Stimulated activated CD4-positive, alpha-beta T cell treated with anti-CD3 and anti-CD28 coated beads, TNF-alpha, amount 100 ng/mL, for 24 hours (primary cell): ENCODE measurements around the gene KIF13A.
"Not testable (repeated sequence)": the region's sequence is repeated elsewhere in the genome, so short reads cannot be mapped to it uniquely, and the experiment has no call there.

Experiments
- DNase-seq, 3 experiments: peaks; one replicate each; pipeline ENCODE4 v3.0.0-alpha.2; 2020; ENCODE audit warnings: low read depth in 3 of 3

Gene KIF13A

GRCh38 chr6:17846762-17847161, 140.7 kb downstream of the KIF13A start:
- DNase-seq, result no peak

DNA sequence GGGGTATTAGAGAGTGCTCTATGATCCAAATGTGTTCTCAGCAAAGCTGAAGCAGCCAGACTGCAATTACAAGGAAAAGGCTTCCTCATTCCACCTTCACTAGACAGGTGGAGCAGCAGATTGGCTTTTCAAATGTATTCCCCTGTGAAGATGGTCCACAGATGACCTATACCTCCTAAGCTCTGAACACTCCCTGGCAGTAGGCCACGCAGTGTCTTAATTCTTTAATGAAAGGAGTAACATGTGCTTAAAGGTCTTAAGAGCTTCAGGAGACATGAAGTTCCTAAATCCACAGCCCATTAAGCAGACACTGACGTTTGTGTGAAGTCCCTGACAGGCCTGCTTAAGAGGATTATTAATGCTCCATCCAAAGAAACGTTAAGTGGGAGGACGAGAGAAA, 141.8 kb downstream of the KIF13A start:
- no peak for DNase-seq

DNA sequence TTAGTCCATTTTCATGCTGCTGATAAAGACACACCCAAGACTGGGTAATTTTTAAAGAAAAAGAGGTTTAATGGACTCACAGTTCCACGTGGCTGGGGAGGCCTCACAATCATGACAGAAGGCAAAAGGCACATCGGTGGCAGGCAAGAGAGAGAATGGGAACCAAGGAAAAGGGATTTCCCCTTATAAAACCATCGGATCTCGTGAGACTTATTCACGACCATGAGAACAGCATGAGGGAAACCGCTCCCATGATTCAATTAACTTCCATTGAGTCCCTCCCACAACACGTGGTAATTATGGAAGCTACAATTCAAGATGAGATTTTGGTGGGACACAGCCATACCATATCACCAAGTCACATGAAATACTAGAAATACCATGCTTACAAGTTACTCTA, 142.5 kb downstream of the KIF13A start:
- not testable (repeated sequence) for DNase-seq

DNA sequence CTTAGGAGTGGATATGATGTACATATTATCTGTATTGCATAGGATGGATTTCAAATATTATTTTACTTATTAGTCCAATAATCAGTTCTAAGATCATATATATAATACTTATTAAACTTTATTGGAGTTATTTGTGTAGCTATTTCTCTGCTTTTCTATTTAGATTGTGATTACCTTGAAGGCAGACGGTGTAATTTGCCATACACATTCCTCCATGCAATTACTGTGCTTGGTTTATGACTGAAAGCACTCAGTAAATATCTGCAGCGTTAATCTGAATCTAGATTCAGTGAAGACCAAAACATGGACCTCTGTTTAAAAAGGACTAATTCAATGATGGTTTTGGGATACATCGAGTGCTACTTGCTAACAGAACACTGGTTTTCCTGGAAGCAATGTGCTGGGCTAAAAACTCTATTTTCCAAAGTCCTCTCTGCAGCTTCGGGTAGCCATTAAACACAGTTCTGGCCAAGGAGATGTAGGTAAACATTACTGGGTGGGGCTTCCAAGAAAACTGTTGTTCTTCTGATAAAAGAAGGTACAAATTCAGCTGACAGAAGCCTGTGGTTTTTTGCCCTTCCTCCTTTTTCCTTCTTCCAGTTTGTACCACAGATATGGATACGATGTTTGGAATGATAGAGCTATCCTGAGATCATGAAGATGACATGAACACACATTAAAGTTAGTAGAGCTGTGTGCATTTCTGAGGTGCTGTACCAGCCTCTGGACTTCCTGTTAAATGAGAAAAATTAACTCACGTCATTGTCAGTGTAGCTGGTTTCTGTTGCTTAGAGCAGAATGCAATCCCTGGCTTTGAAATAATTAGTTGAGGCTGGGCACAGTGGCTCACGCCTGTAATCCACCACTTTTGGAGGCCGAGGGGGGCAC, 144.3 kb downstream of the KIF13A start:
- DNase-seq, result no peak

- no peak for DNase-seq
These were observed 145.2 kb downstream of the KIF13A start for GRCh38 chr6:17842014-17842776.

DNA sequence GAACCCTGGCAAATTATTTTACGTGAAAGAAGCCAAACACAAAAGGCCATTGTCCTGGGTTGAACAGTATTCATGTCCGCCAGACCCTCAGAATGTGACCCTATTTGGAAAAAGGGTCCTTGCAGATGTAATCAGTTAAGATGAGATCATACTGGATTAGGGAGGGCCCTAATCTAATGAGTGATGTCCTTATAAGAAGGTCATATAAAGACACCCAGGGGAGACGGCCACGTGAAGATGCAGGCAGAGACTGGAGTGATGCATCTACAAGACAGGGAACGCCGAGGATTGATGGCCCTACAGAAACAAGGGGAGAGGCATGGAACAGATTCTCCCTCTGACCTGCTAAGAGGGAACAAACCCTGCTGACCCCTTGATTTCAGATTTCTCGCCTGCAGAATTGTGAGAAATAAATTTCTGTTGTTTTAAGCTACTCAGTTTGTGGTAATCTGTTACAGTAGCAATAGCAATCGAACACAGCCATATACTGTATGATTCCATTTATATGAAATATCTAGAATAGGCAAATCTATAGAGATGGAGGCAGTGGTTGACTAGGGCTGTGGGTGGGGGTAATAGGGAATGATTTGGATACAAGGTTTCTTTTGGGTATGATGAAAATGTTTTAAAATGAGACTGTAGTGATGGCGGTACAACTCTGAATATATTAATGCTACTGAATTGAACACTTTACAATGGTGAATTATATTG, 147.8 kb downstream of the KIF13A start:
- DNase-seq, result no peak

DNA sequence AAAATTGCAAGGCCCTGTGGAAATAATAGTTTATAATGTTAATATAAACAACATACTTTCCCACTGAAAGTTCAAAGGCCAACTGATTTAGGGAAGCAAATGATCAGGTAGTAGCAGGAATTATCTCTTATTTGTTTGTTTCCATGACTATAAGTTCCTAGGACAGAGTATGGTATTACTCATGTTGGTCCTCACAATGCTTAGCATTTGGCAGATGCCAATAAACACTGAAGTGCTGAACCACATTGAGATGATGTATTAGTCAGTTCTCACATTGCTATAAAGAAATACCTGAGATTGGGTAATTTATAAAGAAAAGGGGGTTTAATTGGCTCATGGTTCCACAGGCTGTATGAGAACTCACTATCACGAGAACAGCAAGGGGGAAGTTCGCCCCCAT, 151.1 kb downstream of the KIF13A start:
- DNase-seq, result no peak

GRCh38 chr6:17835784-17836183, 151.7 kb downstream of the KIF13A start:
- DNase-seq, result no peak

GRCh38 chr6:17831135-17831534, 156.3 kb downstream of the KIF13A start:
- DNase-seq, result no peak

GRCh38 chr6:17829905-17830304, 157.5 kb downstream of the KIF13A start:
- DNase-seq, result no peak

DNA sequence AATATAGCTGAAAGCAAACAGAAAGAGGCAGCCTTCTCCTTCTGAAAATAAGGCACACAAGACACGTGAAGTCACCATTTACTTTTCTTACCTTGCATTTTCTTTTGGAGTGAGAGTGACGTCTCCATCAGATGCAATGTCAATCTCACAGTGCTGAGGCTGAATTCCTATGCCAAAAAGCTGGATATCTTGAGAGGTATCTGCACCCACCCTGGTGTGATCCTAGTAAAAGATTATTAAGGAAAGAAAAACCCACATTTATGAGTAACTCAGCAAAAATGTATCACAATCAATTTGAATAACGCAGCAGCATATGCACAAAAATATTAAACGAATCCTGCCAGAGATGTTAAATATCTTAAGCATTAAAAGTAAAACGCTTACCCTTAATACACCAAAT, 159.3 kb downstream of the KIF13A start:
- DNase-seq, result no peak

DNA sequence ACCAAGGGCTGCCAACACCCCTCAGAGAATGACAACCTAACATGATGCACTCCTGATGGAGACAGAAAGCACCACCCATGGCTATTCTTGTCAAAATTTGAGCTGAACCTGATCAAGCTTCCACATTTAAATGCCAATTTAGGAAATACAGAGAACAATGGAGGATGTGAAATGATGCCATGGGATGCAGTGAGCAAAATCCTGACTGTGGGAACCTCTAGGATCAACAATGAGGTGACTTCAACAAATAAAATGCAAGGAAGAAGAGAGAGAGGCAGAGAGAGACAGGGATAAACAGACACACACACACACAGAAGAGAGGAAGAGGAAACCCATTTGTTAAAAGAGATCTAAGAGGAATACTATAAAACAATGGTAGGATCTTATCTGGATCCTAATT, 161.1 kb downstream of the KIF13A start:
- no peak for DNase-seq

DNA sequence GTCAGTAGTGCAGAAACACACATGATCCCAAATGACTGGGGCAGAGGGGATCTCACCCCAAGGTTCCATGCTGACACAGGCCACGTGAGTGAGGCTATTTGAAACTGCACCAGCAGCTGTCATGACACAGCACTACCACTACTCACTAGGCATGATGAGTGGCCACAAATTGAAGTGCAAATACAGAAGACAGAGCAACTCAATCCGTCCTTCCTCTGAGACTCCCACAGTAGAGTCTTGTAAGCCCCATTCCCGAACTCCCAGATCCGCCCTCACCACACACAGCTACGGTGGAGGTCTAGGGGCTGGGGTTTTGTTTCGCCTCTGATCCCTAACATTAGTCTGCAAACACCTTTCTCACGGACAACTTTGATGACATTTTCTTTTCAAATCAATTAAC, 167.4 kb downstream of the KIF13A start:
- no peak for DNase-seq

GRCh38 chr6:17817763-17818162, 169.7 kb downstream of the KIF13A start:
- no peak for DNase-seq

GRCh38 chr6:17816921-17817611, 170.4 kb downstream of the KIF13A start:
- DNase-seq, result no peak

DNA sequence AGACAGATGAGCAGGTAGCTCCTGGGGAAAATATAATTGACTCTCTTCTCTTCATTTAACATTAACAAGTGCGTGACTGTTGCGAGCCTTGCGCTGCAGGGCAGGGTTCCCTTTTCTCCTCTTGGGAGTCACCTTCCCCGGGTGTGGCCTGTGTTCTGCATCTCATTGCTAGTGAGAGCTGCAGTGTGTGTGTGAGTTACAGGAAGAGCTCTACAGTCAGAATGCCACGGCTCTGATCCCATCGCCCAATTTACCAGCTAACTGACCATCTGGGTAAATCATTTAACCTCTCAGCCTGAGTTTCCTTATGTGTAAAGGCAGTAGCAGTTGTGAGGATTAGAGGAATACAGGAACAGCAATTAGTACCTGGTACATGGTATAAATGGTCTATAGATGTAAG, 173.9 kb downstream of the KIF13A start:
- DNase-seq, result no peak

GRCh38 chr6:17812311-17812710, 175.1 kb downstream of the KIF13A start:
- no peak for DNase-seq

- no peak for DNase-seq
These were observed 178.8 kb downstream of the KIF13A start for GRCh38 chr6:17808609-17809008.

GRCh38 chr6:17807431-17807830, 180.0 kb downstream of the KIF13A start:
- not testable (repeated sequence) for DNase-seq

DNA sequence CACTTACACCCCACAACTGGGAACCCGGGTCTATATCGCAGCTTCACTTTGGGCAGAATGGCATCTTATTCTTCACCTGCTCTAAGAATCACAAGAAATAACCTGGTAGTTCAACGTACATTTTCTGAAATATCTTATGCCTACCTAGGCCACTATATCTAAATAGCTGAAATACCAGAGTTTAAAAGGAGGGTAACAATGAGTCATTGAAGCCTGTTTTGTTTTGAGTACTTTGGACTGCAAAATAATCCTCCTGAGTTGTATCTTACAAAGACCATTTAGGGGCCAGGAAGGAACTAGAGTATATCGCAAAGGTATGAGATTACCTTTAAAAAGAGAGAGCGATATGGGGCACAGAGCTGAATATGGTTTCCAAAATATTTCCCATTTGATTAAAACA, 184.0 kb downstream of the KIF13A start:
- DNase-seq, result no peak

- no peak for DNase-seq
These were observed 188.8 kb downstream of the KIF13A start for GRCh38 chr6:17798477-17799154.
